Endothelial cell of umbilical vein (primary cell): ENCODE data around the gene ITPKA. TPM values are rescaled to one million over a fixed set of nuclear protein-coding genes. Genes with fewer than 3 reads are reported as not detected.

Source experiments
- BruUV-seq: library from RNA; stranded (reverse); fragments of 400-500 nt; replicated peaks from 2 replicates; lab custom pipeline; 2021; lab: Mats Ljungman, UMichigan
- CTCF ChIA-PET: fragments of 300-600, 350-600 bp; sonication (Branson Sonifier 250); formaldehyde crosslinking; loops from one replicate; lab custom pipeline; 2021; ENCODE audit warnings: antibody characterized with exemption, inconsistent platforms; lab: Charles Lee
- POLR2A ChIA-PET: fragments of 300-600, 350-600 bp; sonication (Branson Sonifier 250); formaldehyde crosslinking; loops from one replicate; lab custom pipeline; 2021; ENCODE audit warnings: antibody characterized with exemption, inconsistent platforms; lab: Charles Lee
- DNase-seq: peaks from one replicate; pipeline ENCODE4 v3.0.0-alpha.2; 2011; ENCODE audit warnings: low read depth, low spot score
- FAIRE-seq: peaks from 2 replicates; lab custom pipeline; 2011; peaks lifted over from hg19 to GRCh38; lab: Jason Lieb, UNC
- H2AFZ ChIP-seq: 2 replicates; pipeline ENCODE4 v1.6.0; 2012; ENCODE audit warnings: low read depth, low read length, control low read depth, inconsistent platforms
- H3K27ac ChIP-seq: 2 replicates; pipeline ENCODE4 v1.5.1; 2011; ENCODE audit warnings: low read depth, mild to moderate bottlenecking, control low read depth, low read length, moderate library complexity; ENCODE audit not compliant: insufficient read depth
- H3K27me3 ChIP-seq, 2 experiments: 2 replicates each; pipeline versions ENCODE4 v1.6.0 to v1.6.1; 2011; ENCODE audit warnings: low read length in 2 of 2, mixed read lengths in 1 of 2; ENCODE audit not compliant: control insufficient read depth in 2 of 2, insufficient read depth in 2 of 2
- H3K36me3 ChIP-seq, 2 experiments: 2 replicates in 1 of 2; 3 replicates in 1 of 2; pipeline ENCODE4 v1.5.1; 2011; ENCODE audit warnings: low read length in 2 of 2, mild to moderate bottlenecking in 1 of 2, moderate library complexity in 1 of 2; ENCODE audit not compliant: control insufficient read depth in 2 of 2, insufficient read depth in 2 of 2; ENCODE audit errors: extremely low read depth in 1 of 2
- H3K4me1 ChIP-seq: 3 replicates; pipeline ENCODE4 v1.5.1; 2011; ENCODE audit warnings: mild to moderate bottlenecking, low read length; ENCODE audit not compliant: control insufficient read depth, insufficient read depth; ENCODE audit errors: extremely low read depth
- H3K4me2 ChIP-seq: 2 replicates; pipeline ENCODE4 v1.6.1; 2011; ENCODE audit warnings: low read length, control low read depth, mixed read lengths; ENCODE audit not compliant: insufficient read depth
- H3K4me3 ChIP-seq, 3 experiments: fragments of 200-600 bp in 1 of 3; sonication (generic), shearing (Covaris generic) in 1 of 3; replicated peaks in 1 of 3; 2 replicates each; pipeline ENCODE4 v1.5.1; 2011 to 2016; ENCODE audit warnings: control low read depth in 3 of 3, low read length in 3 of 3, mild to moderate bottlenecking in 2 of 3, inconsistent platforms in 1 of 3, low read depth in 1 of 3, moderate library complexity in 1 of 3; ENCODE audit not compliant: insufficient read depth in 1 of 3
- H3K79me2 ChIP-seq: 2 replicates; pipeline ENCODE4 v1.6.0; 2012; ENCODE audit warnings: low read length, inconsistent platforms; ENCODE audit not compliant: control insufficient read depth, insufficient read depth
- H3K9ac ChIP-seq: replicated peaks from 2 replicates; pipeline ENCODE3; 2011; ENCODE audit warnings: low read length, control low read depth; ENCODE audit not compliant: insufficient read depth; ENCODE audit errors: extremely low read depth
- H3K9me1 ChIP-seq: replicated peaks from 3 replicates; pipeline ENCODE4 v1.6.0; 2011; ENCODE audit warnings: mild to moderate bottlenecking, low read length; ENCODE audit not compliant: control insufficient read depth, insufficient read depth; ENCODE audit errors: extremely low read depth
- H3K9me3 ChIP-seq: replicated peaks from 2 replicates; pipeline ENCODE4 v1.5.1; 2012; ENCODE audit warnings: low read length, inconsistent platforms; ENCODE audit not compliant: control insufficient read depth, insufficient read depth
- H4K20me1 ChIP-seq: replicated peaks from 2 replicates; pipeline ENCODE3; 2011; ENCODE audit warnings: mild to moderate bottlenecking, low read length; ENCODE audit not compliant: control insufficient read depth, insufficient read depth; ENCODE audit errors: extremely low read depth
- EZH2 ChIP-seq: IDR thresholded peaks from 2 replicates; pipeline ENCODE4 v1.6.1; 2012; ENCODE audit warnings: borderline replicate concordance, low read depth, mild to moderate bottlenecking, moderate library complexity, low read length, inconsistent platforms; ENCODE audit not compliant: severe bottlenecking
- JUN ChIP-seq: IDR thresholded peaks from 2 replicates; pipeline ENCODE4 v1.6.1; 2011; ENCODE audit warnings: borderline replicate concordance, low read depth; ENCODE audit not compliant: insufficient read length, insufficient read depth
- MAX ChIP-seq: IDR thresholded peaks from 2 replicates; pipeline ENCODE4 v1.6.1; 2011; ENCODE audit not compliant: insufficient read depth, insufficient read length
- POLR2A ChIP-seq: IDR thresholded peaks from 2 replicates; pipeline ENCODE4 v1.6.1; 2012; ENCODE audit warnings: low read depth, mild to moderate bottlenecking, control low read depth, low read length
- dilution Hi-C: fragments of 300-500 bp; cut with MboI; formaldehyde crosslinking; loops from one replicate; pipeline ENCODE4 v1.15.0; 2019; ENCODE audit warnings: low sequenced_read_pairs; ENCODE audit not compliant: extremely low pct_ligation_motif_present
- intact Hi-C: fragments of 100-400 bp; cut with micrococcal nuclease; formaldehyde crosslinking; loops from one replicate; pipeline ENCODE4 v1.10.0; 2022
- polyA plus RNA-seq, 4 experiments: library from polyadenylated mRNA; depleted of rRNA in 3 of 4; stranded (reverse) in 3 of 4; unstranded in 1 of 4; fragments of >200 nt; gene quantifications; 2 replicates each; pipeline versions ENCODE4 v1.2.1 to v1.2.3, GENCODE V29; 2011 to 2012; ENCODE audit warnings: missing spikeins in 1 of 4
- total RNA-seq: library from RNA; stranded (reverse); gene quantifications from 2 replicates; pipeline ENCODE4 v1.2.3, GENCODE V29; 2021

Gene ITPKA
- total and polyA plus RNA-seq, 2 donors (not counting 3 experiments of a cell fraction or from before 2014, with no cell fraction given) = 0.14 to 0.66 TPM

- no peaks in the 10 kb centered on the region for H4K20me1 ChIP-seq
- CTCF ChIA-PET = interaction anchor here (2.5 kb wide), 1 partner anchor 47 kb away, joined by 10 read pairs; no protein-coding TSS in a partner anchor
- H3K9me1 ChIP-seq = no peaks in the 10 kb centered on the region
- POLR2A ChIA-PET = no interaction called here
- peak overlapping the region; percentile 74 for H3K4me2 ChIP-seq
- TF ChIP-seq MAX (no peak), EZH2 (peak; percentile 56)
- no peak overlapping the region for H3K27ac ChIP-seq
- dilution Hi-C loops (no loop called here), intact Hi-C loops (no loop called here)
- peaks cover 8% of the 10 kb centered on the region for H3K4me1 ChIP-seq
- peaks cover 37% of the 10 kb centered on the region in 2 experiments for H3K27me3 ChIP-seq
- no peak for DNase-seq
- H3K9ac ChIP-seq = no peak overlapping the region
- peak overlapping the region; percentile 3 for H2AFZ ChIP-seq
- BruUV-seq = no TSS peak
- H3K4me3 ChIP-seq = peak overlapping the region in 1 of 3 experiments; percentile 0
- no peak for FAIRE-seq
- H3K9me3 ChIP-seq = no peaks in the 10 kb centered on the region
- no peaks in the 10 kb centered on the region for H3K79me2 ChIP-seq
- H3K36me3 ChIP-seq = no peaks in the 10 kb centered on the region
Measured at GRCh38 chr15:41512940-41513505, 19.3 kb downstream of the ITPKA start.

- CTCF ChIA-PET = interaction anchor here (2.5 kb wide), 1 partner anchor 48 kb away, joined by 10 read pairs; no protein-coding TSS in a partner anchor
- H3K9ac ChIP-seq = no peak within 1 kb of the TSS
- peak within 1 kb of the TSS; percentile 74 for H3K4me2 ChIP-seq
- POLR2A ChIA-PET = no interaction called here
- peaks cover 37% of the 10 kb centered on the region in 2 experiments for H3K27me3 ChIP-seq
- H3K79me2 ChIP-seq = no peaks in the 10 kb centered on the region
- H3K27ac ChIP-seq = no peak within 1 kb of the TSS
- FAIRE-seq (no peak), DNase-seq (no peak)
- no TSS peak for BruUV-seq
- H3K36me3 ChIP-seq = no peaks in the 10 kb centered on the region
- H4K20me1 ChIP-seq = no peaks in the 10 kb centered on the region
- peak within 1 kb of the TSS in 1 of 3 experiments; percentile 0 for H3K4me3 ChIP-seq
- peak within 1 kb of the TSS; percentile 3 for H2AFZ ChIP-seq
- no peaks in the 10 kb centered on the region for H3K9me1 ChIP-seq
- H3K4me1 ChIP-seq = peaks cover 8% of the 10 kb centered on the region
- intact Hi-C loops (no loop called here), dilution Hi-C loops (no loop called here)
- no peak for TF ChIP-seq JUN
- no peak for TF ChIP-seq POLR2A
- H3K9me3 ChIP-seq = no peaks in the 10 kb centered on the region
Measured at GRCh38 chr15:41513506-41514227, 20.0 kb downstream of the ITPKA start, which contains the start of gene LTK. TSS of gene LTK (minus strand) at chr15:41513827. CDS start at chr15:41513709, 118 bp downstream.
